Measurements from ENCODE around the gene PCGF3.
"Not testable (repeated sequence)": the region's sequence is repeated elsewhere in the genome, so short reads cannot be mapped to it uniquely, and the experiment has no call there.

Gene PCGF3

GRCh38 chr4:725391-726234 is 20.0 kb downstream of the PCGF3 start:
- no peak for DNase-seq

DNA sequence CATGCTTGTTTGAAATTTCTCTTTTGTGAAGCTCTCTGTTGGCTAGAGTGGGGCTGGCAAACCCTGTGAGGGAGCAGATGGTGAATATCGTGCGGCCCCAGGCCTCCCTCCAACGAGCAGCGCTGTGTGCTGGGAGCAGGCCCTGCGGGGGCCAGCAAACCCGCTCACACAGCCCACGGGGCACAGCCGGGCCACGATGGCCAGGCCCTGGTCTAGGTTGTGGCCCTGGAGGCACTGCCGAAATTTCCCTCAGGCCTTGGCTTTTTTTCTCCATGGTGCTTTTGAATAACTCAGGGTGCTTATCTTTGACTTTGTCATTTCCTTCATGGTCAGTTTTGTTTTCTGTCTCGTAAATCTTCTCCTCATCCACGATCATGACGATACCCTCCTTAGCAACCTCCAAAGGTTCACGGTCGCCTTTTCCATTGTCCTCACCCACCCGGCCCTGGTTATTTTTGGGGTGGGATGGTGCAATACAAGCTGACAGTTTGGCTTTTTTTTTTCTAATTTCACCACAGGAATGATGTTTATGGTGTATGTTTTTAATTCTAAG is 20.7 kb downstream of the PCGF3 start:
- DNase-seq = no peak

GRCh38 chr4:726838-727237 is 21.2 kb downstream of the PCGF3 start:
- no peak for DNase-seq

GRCh38 chr4:727576-727975 is 21.9 kb downstream of the PCGF3 start:
- DNase-seq = no peak

DNA sequence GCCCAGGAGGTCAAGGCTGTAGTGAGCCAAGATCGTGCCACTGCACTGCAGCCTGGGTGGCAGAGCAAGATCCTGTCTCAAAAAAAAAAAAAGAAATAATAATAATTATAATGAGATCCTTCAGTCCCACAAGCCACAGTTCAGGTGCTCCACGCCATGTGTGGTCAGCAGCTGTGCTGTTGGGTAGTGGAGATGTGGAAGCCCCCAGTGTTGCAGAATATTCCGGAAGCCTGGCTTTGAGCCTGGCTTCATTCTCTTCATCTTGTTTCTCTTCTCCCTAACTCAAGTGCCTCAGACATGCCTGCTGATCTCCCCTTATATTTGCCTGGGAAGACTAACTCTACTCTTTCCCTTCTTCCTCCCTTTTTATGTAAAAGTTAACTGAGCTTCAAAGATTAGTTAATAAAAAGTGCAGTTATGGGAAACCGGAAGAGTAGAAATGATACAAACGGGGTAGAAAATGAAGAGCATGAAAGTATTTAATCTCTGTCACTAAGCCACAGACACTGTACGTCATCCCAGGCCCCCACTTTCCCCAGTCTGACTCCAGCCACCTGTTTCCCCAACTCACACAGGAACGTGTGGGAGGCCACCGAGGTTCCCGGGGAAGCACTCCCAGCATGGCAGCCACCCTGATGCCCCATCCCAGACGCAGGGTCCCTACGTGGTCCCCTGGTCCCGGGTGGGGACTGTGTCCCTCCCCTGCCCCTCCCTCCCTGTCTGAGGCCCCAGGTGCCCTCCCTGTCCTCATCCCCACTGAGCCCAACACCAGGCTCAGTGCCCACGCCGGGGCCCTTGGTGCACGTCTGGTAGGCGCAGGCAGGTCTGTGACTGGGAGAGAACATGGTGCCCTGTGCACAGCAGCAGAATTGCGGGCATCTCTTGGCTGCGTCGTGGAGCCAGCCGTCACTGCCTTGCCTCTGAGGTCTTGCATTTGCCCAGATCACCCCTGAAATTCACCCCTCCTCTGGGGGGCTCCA is 24.0 kb downstream of the PCGF3 start:
- DNase-seq = no peak

DNA sequence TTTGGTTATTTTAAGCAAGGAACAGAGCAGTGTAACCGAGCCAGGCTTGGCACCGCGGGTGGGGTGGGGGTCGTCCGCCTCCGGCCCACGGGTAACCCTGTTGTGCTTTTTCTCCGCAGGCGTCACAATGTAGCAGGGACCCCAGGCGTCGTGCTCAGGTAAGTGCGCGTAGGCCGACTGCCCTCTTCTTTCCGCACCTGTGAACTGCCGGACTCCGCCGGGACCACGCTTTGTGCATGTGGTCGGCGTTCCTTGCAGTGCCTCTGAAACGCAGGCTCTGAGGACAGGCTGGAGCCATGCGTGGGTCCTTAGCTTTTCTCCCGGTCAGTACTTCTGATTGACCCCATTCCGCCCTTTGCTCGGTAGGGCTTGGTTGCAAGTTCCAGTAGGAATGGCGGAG is 24.9 kb downstream of the PCGF3 start:
- DNase-seq = no peak

GRCh38 chr4:730946-731904 is 25.6 kb downstream of the PCGF3 start:
- not testable (repeated sequence) for DNase-seq

DNA sequence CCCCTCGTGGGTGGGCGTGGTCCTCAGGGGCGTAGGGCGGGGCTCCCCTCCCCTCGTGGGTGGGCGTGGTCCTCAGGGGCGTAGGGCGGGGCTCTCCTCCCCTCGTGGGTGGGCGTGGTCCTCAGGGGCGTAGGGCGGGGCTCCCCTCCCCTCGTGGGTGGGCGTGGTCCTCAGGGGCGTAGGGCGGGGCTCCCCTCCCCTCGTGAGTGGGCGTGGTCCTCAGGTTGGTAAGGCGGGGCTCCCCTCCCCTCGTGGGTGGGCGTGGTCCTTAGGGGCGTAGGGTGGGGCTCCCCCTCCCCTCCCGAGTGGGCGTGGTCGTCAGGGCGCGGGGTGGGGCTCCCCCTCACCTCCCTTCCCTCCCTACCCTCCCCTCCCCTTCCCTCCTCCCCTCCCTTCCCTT is 26.3 kb downstream of the PCGF3 start:
- DNase-seq = not testable (repeated sequence)

GRCh38 chr4:732486-732885 is 26.9 kb downstream of the PCGF3 start:
- DNase-seq = no peak

DNA sequence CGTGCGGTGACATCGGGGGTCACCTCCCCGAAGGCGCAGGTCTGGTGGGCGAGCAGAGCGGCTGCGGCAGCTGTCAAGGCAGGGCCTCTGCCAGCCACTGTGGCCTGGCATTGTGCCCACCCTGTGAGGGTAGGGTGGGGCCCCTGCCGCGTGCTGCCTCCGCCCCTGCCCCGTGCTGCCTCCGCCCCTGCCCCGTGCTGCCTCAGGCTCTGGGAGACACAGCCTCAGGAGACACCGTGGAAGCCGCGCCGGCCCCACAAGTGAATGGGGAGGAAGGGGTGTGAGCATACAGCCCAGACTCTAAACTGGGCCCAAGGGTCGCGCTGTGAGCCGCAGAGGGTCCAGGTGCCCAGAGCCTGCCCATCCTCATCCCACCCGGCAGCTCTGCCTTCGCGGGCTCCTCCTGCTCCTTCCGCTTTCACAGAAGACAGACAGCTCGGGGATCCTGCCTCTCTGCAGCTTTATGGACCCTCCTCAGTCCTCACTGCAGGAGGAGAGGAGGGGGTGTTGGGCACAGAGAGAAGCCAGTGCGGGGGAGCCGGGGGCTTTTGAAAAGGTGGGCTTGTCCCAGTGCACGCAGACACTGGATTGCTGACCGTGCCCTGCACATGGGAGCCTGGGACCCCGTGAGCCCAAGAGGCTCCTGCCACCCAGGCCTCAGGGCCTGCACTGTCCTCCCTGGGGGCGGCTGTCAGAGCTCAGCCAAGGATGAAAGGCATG is 27.4 kb downstream of the PCGF3 start:
- no peak for DNase-seq

- no peak for DNase-seq
These were observed 28.0 kb downstream of the PCGF3 start for GRCh38 chr4:733631-733980.

GRCh38 chr4:734075-734474 is 28.4 kb downstream of the PCGF3 start:
- DNase-seq = no peak

- no peak for DNase-seq
These were observed 29.3 kb downstream of the PCGF3 start for GRCh38 chr4:734951-735350.

GRCh38 chr4:735583-735982 is 30.0 kb downstream of the PCGF3 start:
- DNase-seq = no peak

DNA sequence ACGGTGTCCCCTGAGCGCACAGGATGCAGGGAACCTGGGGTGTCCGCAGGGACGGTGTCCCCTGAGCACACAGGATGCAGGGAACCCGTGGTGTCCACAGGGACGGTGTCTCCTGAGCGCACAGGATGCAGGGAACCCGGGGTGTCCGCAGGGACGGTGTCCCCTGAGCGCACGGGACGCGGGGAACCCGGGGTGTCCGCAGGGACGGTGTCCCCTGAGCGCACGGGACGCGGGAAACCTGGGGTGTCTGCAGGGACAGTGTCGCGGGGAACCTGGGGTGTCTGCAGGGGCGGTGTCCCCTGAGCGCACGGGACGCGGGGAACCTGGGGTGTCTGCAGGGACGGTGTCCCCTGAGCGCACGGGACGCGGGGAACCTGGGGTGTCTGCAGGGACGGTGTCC is 30.9 kb downstream of the PCGF3 start:
- not testable (repeated sequence) for DNase-seq

GRCh38 chr4:738781-739280 is 33.2 kb downstream of the PCGF3 start:
- no peak for DNase-seq

GRCh38 chr4:739569-739968 is 33.9 kb downstream of the PCGF3 start:
- DNase-seq = no peak

DNA sequence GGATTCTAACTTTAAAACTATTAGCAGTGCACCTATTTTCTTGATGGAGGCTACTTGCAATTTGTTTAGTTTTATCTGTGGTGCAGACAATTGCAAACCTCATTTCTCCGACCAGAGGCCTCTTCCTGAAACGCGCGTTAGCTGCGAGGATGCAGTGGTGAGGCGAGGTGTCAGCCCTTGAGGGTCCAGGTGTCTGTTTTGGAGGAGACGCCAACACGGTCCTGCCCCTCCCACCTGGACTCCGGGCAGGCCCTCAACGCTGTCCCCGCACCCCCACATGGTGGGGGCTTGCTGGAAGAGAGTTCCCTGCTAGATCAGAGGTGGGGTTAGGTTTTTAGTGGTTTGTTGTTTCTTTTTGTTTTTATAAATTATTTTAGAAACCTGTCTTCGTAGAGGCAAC is 34.4 kb downstream of the PCGF3 start:
- DNase-seq = no peak

DNA sequence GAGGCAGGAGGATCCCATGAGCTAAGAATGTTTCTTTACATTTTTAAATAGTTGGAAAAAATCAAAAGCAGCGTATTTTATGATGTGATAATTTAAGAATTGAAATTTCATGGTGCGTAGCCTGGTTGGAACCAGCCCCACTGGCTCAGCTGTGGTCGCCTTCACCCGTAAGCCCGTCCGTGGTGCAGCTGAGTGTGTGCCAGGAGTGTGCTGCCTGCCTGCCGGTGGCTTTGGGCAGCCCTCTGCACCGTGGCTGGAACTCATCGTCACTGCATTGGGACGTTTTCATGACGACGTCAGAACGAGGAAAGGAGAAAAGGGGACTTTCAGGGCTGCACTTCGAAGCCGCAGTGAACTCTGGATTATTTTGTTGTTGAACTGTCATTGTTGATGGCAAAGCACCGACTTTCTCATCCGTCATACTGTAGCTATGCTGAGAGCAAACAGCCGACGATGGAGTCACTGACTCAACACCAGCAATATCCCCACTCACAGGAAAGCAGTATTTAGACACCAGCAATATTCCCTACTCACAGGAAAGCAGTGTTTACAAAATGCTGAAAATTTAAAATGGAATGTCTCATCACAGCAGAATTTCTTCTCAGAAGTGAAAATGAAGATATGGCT is 35.1 kb downstream of the PCGF3 start:
- DNase-seq = no peak

- no peak for DNase-seq
These were observed 36.6 kb downstream of the PCGF3 start for GRCh38 chr4:742096-742741.
